Measurements from ENCODE around the gene TSHR. TPM values are rescaled to one million over a fixed set of nuclear protein-coding genes. Genes with fewer than 3 reads are reported as not detected.

The TSHR gene
- total RNA-seq, 1 donor from 2014 or later = not detected

DNA sequence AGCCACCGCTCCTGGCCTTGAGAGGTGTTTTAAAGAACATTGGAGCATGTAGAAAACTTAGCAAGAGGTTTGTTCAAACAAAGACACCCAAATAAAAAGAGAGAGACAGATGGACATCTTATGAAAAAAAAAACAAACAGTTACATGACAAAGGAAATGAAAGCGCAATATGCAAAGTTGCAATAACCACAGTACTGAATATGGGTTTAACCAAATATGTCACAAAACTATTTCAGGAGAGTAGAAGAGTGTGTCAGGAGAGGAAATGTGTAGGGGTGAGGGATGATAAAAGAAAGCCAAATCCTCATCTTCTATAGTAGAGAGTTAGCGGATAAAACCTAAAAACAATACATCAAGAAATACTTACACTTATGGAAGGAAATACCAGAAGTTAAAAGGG is 166.9 kb downstream of the TSHR start:
- H3K4me3 ChIP-seq (ENCODE audit: low read depth, low read length) = no peak overlapping the region
- TF ChIP-seq, protein P1, sequence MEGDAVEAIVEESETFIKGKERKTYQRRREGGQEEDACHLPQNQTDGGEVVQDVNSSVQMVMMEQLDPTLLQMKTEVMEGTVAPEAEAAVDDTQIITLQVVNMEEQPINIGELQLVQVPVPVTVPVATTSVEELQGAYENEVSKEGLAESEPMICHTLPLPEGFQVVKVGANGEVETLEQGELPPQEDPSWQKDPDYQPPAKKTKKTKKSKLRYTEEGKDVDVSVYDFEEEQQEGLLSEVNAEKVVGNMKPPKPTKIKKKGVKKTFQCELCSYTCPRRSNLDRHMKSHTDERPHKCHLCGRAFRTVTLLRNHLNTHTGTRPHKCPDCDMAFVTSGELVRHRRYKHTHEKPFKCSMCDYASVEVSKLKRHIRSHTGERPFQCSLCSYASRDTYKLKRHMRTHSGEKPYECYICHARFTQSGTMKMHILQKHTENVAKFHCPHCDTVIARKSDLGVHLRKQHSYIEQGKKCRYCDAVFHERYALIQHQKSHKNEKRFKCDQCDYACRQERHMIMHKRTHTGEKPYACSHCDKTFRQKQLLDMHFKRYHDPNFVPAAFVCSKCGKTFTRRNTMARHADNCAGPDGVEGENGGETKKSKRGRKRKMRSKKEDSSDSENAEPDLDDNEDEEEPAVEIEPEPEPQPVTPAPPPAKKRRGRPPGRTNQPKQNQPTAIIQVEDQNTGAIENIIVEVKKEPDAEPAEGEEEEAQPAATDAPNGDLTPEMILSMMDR (conservative IDR thresholded peaks at IDR 0.05; ENCODE audit: low read depth, low read length) = no peak
- no peak for DNase-seq (ENCODE audit: low read depth)

DNA sequence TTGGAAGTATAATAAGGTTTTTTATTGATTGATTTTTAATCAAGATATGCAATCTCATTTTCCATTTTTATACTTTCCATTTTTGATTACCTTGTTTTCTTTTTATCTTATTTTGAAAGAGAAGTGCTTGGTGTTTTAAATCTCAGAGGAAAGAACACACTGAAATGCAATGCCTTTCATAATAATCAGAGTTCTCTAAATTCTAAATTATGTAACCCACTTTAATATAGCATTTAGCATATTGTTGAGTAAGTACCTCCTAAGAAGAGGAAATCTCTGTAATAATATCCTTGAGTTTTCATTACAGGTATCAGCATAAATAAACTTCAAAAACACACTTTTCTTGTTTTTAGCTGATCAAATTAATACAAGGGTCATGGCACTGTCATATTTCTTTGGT is 168.4 kb downstream of the TSHR start:
- TF ChIP-seq, protein P1 (conservative IDR thresholded peaks at IDR 0.05; ENCODE audit: low read depth, low read length) = no peak
- DNase-seq (ENCODE audit: low read depth) = no peak
- H3K4me3 ChIP-seq (ENCODE audit: low read depth, low read length) = no peak overlapping the region

GRCh38 chr14:81125536-81125935 is 170.1 kb downstream of the TSHR start:
- H3K4me3 ChIP-seq (ENCODE audit: low read depth, low read length) = no peak overlapping the region
- DNase-seq (ENCODE audit: low read depth) = peak; percentile 46
- TF ChIP-seq, protein P1 (conservative IDR thresholded peaks at IDR 0.05; ENCODE audit: low read depth, low read length) = no peak

DNA sequence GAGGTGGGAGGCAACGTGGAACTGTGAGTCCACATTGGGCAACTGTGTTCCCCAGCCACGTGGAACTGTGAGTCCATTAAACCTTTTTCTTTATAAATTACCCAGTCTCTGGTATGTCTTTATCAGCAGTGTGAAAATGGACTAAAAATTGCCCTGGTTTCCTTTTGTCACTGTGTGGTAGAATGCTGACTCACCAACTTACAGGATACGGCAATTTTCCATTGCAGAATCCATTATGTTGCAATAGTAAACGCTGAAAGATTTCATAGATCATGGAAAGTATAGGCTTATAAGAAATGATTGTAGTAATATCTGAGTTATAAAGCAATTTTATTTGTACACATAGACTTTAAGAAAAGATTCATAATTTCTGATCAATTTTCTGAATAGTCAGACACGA is 172.4 kb downstream of the TSHR start:
- no peak for DNase-seq (ENCODE audit: low read depth)
- TF ChIP-seq, protein P1 (conservative IDR thresholded peaks at IDR 0.05; ENCODE audit: low read depth, low read length) = no peak
- H3K4me3 ChIP-seq (ENCODE audit: low read depth, low read length) = no peak overlapping the region

GRCh38 chr14:81129242-81129641 is 173.8 kb downstream of the TSHR start:
- no peak overlapping the region for H3K4me3 ChIP-seq (ENCODE audit: low read depth, low read length)
- TF ChIP-seq, protein P1 (conservative IDR thresholded peaks at IDR 0.05; ENCODE audit: low read depth, low read length) = no peak
- no peak for DNase-seq (ENCODE audit: low read depth)

GRCh38 chr14:81132468-81132867 is 177.0 kb downstream of the TSHR start:
- DNase-seq (ENCODE audit: low read depth) = no peak
- TF ChIP-seq, protein P1 (conservative IDR thresholded peaks at IDR 0.05; ENCODE audit: low read depth, low read length) = no peak
- no peak overlapping the region for H3K4me3 ChIP-seq (ENCODE audit: low read depth, low read length)

DNA sequence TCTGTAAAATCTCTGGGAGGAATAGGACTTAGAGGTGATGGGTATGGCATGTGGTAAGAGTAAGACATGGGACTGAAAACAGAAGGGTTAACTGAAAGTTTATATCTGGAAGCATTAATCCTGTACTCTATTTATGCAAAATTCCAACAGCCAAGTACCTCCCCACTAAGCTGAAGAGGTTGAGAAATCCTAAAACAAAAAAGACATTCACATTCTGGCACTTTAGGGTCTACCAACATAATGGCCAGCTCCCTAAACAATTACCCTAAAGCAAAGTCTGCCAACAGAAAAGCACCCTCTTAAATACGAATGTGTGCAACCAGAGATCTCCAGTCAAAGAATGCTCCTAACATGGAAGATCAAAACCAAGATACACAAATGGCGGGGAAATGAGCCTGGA is 178.0 kb downstream of the TSHR start:
- no peak for DNase-seq (ENCODE audit: low read depth)
- TF ChIP-seq, protein P1 (conservative IDR thresholded peaks at IDR 0.05; ENCODE audit: low read depth, low read length) = no peak
- no peak overlapping the region for H3K4me3 ChIP-seq (ENCODE audit: low read depth, low read length)

Measured in epithelial cell of proximal tubule (primary cell).